HepG2 (cell line): Measurements from ENCODE around the gene ARHGAP45. TPM values are rescaled to one million over a fixed set of nuclear protein-coding genes. Genes with fewer than 3 reads are reported as not detected.
A peak's percentile ranks its signal among the peaks of the same experiment; 100 is the strongest.

Source experiments
- ATF3 ChIP-seq: sonication (generic); formaldehyde crosslinking; IDR thresholded peaks from 2 replicates; pipeline ENCODE4 v1.4.0; 2020; ENCODE audit warnings: missing genetic modification reagents
- SRSF1 ChIP-seq: fragments of 200-400 bp; formaldehyde crosslinking; optimal IDR thresholded peaks from 2 replicates; pipeline ENCODE3; 2017; ENCODE audit warnings: mild to moderate bottlenecking, low read depth, low read length, moderate library complexity
- ZBTB10 ChIP-seq: sonication (generic); formaldehyde crosslinking; IDR thresholded peaks from 2 replicates; pipeline ENCODE4 v1.4.0; 2020; ENCODE audit warnings: missing genetic modification reagents, borderline replicate concordance
- ZNF160 ChIP-seq: sonication (generic); formaldehyde crosslinking; IDR thresholded peaks from 2 replicates; pipeline ENCODE4 v1.8.0; 2022; ENCODE audit warnings: mild to moderate bottlenecking, inconsistent platforms, missing genetic modification reagents
- ZNF20 ChIP-seq: sonication (generic); formaldehyde crosslinking; IDR thresholded peaks from 2 replicates; pipeline ENCODE4 v1.4.0; 2020; ENCODE audit warnings: mild to moderate bottlenecking, moderate library complexity, missing genetic modification reagents
- ZNF749 ChIP-seq: sonication (generic); formaldehyde crosslinking; IDR thresholded peaks from 2 replicates; pipeline ENCODE4 v1.8.0; 2022; ENCODE audit warnings: mild to moderate bottlenecking, missing genetic modification reagents, moderate library complexity, borderline replicate concordance
- ZNF768 ChIP-seq: sonication (generic); formaldehyde crosslinking; IDR thresholded peaks from 2 replicates; pipeline ENCODE4 v1.4.0; 2020; ENCODE audit warnings: missing genetic modification reagents
- polyA plus RNA-seq, 8 experiments: library from polyadenylated mRNA; depleted of rRNA in 3 of 8; stranded (reverse) in 7 of 8; unstranded in 1 of 8; fragments of >200 nt; fragmentation: Illumina TruSeq in 4 of 8; extraction: Trizol in 4 of 8; gene quantifications; 2 replicates each; pipeline versions ENCODE4 v1.2.1 to v1.2.3, GENCODE V29; 2011 to 2016; ENCODE audit warnings: low read depth in 4 of 8, missing spikeins in 1 of 8, mixed read lengths in 1 of 8; ENCODE audit not compliant: insufficient read depth in 1 of 8
- total RNA-seq, 5 experiments: library from RNA; depleted of rRNA; stranded (reverse); fragments of >200 nt; fragmentation: Illumina TruSeq; extraction: Trizol; gene quantifications; 2 replicates each; pipeline ENCODE4 v1.2.3, GENCODE V29; 2016; ENCODE audit warnings: low read depth in 1 of 5
- TF ChIP-seq, protein P1 (sequence below): IDR thresholded peaks from 2 replicates; pipeline ENCODE4 v1.4.0; 2020; ENCODE audit warnings: mild to moderate bottlenecking, missing genetic modification reagents
- TF ChIP-seq, protein P2 (sequence below): sonication (generic); formaldehyde crosslinking; IDR thresholded peaks from 2 replicates; pipeline ENCODE4 v1.4.0; 2020; ENCODE audit warnings: missing genetic modification reagents
- TF ChIP-seq, protein P3 (sequence below): sonication (generic); formaldehyde crosslinking; IDR thresholded peaks from 2 replicates; pipeline ENCODE4 v1.4.0; 2020; ENCODE audit warnings: mild to moderate bottlenecking, missing genetic modification reagents

The ARHGAP45 gene
- total and polyA plus RNA-seq, 2 of the 13 experiments (the other 11 are each of a cell fraction or from before 2014, with no cell fraction given), result 0.84 to 32.0 TPM

DNA sequence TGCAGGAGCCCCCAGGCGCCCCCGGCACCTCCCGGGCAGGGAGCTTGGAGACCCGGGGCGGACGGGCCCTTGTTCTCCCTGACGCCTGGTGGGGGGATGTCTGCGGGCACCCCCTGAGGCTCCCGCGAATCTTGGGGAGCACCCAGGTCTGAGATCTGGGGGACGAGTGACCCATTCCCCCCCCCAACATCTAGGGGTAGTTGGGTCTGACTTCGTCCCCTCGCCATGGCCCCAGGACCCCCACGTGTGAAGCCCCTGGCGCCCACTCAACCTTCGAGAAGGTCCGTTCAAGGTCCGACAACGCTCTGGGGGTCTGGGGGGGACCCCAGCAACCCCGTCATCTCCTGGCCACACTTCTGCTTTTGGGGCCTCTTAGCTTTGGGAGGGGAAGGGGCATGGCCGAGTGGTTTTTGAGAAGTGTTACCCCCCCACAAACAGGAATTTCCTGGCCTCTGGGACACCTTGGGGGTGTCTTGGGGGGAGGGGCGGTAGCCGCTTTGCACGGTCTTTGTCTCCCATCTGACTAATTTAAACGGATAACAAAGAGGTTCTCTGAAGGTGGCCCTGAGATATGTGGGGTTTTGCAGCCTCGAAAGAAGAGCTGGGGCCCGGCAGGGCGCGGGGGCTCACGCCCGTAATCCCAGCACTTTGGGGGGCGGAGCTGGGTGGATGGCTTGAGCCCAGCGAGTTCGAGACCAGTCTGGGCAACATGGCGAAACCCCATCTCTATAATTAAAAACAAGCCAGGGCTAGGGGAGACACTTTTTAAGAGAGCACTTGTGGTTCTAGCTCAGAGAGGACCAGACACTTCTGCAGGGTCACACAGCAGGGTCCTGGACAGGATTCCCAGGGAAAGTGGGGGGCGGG is 40.0 kb upstream of the ARHGAP45 start (continued):
- TF ChIP-seq, protein P1, sequence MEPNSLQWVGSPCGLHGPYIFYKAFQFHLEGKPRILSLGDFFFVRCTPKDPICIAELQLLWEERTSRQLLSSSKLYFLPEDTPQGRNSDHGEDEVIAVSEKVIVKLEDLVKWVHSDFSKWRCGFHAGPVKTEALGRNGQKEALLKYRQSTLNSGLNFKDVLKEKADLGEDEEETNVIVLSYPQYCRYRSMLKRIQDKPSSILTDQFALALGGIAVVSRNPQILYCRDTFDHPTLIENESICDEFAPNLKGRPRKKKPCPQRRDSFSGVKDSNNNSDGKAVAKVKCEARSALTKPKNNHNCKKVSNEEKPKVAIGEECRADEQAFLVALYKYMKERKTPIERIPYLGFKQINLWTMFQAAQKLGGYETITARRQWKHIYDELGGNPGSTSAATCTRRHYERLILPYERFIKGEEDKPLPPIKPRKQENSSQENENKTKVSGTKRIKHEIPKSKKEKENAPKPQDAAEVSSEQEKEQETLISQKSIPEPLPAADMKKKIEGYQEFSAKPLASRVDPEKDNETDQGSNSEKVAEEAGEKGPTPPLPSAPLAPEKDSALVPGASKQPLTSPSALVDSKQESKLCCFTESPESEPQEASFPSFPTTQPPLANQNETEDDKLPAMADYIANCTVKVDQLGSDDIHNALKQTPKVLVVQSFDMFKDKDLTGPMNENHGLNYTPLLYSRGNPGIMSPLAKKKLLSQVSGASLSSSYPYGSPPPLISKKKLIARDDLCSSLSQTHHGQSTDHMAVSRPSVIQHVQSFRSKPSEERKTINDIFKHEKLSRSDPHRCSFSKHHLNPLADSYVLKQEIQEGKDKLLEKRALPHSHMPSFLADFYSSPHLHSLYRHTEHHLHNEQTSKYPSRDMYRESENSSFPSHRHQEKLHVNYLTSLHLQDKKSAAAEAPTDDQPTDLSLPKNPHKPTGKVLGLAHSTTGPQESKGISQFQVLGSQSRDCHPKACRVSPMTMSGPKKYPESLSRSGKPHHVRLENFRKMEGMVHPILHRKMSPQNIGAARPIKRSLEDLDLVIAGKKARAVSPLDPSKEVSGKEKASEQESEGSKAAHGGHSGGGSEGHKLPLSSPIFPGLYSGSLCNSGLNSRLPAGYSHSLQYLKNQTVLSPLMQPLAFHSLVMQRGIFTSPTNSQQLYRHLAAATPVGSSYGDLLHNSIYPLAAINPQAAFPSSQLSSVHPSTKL, result no peak
- TF ChIP-seq SRSF1 (peak; percentile 66), ZNF20 (CRISPR knock-in tag) (0 out of 2 replicates have a peak, but pooled peaks have one; percentile 45), ATF3 (CRISPR knock-in tag) (0 out of 2 replicates have a peak, but pooled peaks have one; percentile 5), ZNF768 (peak; percentile 83; the same call in 1 of the 2 replicates), ZNF749 (0 out of 2 replicates have a peak, but pooled peaks have one; percentile 29), ZNF160 (CRISPR knock-in tag) (peak; percentile 19; the same call in 1 of the 2 replicates), ZBTB10 (CRISPR knock-in tag) (peak; percentile 89)
- TF ChIP-seq, protein P2, sequence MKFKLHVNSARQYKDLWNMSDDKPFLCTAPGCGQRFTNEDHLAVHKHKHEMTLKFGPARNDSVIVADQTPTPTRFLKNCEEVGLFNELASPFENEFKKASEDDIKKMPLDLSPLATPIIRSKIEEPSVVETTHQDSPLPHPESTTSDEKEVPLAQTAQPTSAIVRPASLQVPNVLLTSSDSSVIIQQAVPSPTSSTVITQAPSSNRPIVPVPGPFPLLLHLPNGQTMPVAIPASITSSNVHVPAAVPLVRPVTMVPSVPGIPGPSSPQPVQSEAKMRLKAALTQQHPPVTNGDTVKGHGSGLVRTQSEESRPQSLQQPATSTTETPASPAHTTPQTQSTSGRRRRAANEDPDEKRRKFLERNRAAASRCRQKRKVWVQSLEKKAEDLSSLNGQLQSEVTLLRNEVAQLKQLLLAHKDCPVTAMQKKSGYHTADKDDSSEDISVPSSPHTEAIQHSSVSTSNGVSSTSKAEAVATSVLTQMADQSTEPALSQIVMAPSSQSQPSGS (CRISPR knock-in tag), result no peak; the same call in 1 of the 2 replicates
- TF ChIP-seq, protein P3, sequence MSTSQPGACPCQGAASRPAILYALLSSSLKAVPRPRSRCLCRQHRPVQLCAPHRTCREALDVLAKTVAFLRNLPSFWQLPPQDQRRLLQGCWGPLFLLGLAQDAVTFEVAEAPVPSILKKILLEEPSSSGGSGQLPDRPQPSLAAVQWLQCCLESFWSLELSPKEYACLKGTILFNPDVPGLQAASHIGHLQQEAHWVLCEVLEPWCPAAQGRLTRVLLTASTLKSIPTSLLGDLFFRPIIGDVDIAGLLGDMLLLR (CRISPR knock-in tag), result peak; percentile 13; the same call in 1 of the 2 replicates
